HCT116 (cell line): ENCODE data around the gene CCDC73.

Experiments used
- POLR2A ChIP-seq: IDR thresholded peaks from 2 replicates; pipeline ENCODE4 v1.7.0; 2011; ENCODE audit warnings: borderline replicate concordance; ENCODE audit not compliant: insufficient read depth, insufficient read length; ENCODE audit errors: extremely low read depth
- POLR2AphosphoS5 ChIP-seq: IDR thresholded peaks from 2 replicates; pipeline ENCODE4 v1.6.1; 2011; ENCODE audit warnings: mild to moderate bottlenecking, low read depth, low read length, moderate library complexity
- RAD21 ChIP-seq: IDR thresholded peaks from 2 replicates; pipeline ENCODE4 v1.6.1; 2012; ENCODE audit warnings: low read depth, mild to moderate bottlenecking
- SP1 ChIP-seq: IDR thresholded peaks from 2 replicates; pipeline ENCODE4 v1.6.1; 2012; ENCODE audit warnings: low read depth
- YY1 ChIP-seq: IDR thresholded peaks from 2 replicates; pipeline ENCODE4 v1.6.1; 2011; ENCODE audit warnings: low read length, low read depth, moderate library complexity, mild to moderate bottlenecking; ENCODE audit not compliant: insufficient replicate concordance; ENCODE audit errors: extremely low read depth
- TF ChIP-seq, protein P1 (sequence below), 3 experiments: fragments of 200-600 bp in 1 of 3; sonication (generic) in 1 of 3; IDR thresholded peaks in 2 of 3; conservative IDR thresholded peaks in 1 of 3; 2 replicates each; pipeline ENCODE4 v1.5.1; 2012 to 2017; ENCODE audit warnings: low read depth in 2 of 3, low read length in 2 of 3, antibody characterized with exemption in 1 of 3, borderline replicate concordance in 1 of 3, control low read depth in 1 of 3, mild to moderate bottlenecking in 1 of 3, mixed read lengths in 1 of 3, mixed run types in 1 of 3, moderate library complexity in 1 of 3; ENCODE audit not compliant: insufficient read depth in 1 of 3
- TF ChIP-seq, protein P2 (sequence below): IDR thresholded peaks from 2 replicates; pipeline ENCODE4 v1.6.1; 2011; ENCODE audit warnings: mild to moderate bottlenecking, low read length, moderate library complexity; ENCODE audit not compliant: insufficient replicate concordance; ENCODE audit errors: extremely low read depth
- TF ChIP-seq, protein P3 (sequence below): IDR thresholded peaks from 2 replicates; pipeline ENCODE4 v1.6.1; 2012

DNA sequence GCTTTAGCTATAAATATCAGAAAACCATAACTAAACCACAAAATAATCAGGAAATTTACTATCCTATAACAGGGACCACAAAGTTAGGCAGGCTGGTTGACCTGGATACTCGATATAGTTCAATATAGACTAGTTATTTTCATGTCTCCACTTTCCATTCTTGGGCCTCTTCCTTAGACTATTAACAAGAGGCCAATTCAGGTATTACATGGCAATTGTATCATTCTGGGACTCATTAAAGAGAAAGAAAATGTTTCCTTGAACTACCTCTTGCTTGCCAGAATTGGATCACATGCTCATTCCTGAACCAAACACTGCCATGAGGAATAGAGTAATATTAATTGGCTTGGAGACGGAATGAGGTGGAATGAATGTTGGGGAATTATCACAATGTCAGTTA lies 134.8 kb downstream of the CCDC73 start:
- TF ChIP-seq, protein P1, sequence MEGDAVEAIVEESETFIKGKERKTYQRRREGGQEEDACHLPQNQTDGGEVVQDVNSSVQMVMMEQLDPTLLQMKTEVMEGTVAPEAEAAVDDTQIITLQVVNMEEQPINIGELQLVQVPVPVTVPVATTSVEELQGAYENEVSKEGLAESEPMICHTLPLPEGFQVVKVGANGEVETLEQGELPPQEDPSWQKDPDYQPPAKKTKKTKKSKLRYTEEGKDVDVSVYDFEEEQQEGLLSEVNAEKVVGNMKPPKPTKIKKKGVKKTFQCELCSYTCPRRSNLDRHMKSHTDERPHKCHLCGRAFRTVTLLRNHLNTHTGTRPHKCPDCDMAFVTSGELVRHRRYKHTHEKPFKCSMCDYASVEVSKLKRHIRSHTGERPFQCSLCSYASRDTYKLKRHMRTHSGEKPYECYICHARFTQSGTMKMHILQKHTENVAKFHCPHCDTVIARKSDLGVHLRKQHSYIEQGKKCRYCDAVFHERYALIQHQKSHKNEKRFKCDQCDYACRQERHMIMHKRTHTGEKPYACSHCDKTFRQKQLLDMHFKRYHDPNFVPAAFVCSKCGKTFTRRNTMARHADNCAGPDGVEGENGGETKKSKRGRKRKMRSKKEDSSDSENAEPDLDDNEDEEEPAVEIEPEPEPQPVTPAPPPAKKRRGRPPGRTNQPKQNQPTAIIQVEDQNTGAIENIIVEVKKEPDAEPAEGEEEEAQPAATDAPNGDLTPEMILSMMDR (IDR thresholded peaks at IDR 0.05 in 2 of 3, conservative IDR thresholded peaks at IDR 0.05 in 1 of 3; ENCODE audit: borderline replicate concordance in 1 of 3, insufficient read depth in 1 of 3, low read depth in 2 of 3, low read length in 2 of 3): no peak; a peak in 1 of 6 replicates
- no peak for TF ChIP-seq POLR2A
- TF ChIP-seq YY1: no peak
- TF ChIP-seq RAD21: no peak
- TF ChIP-seq SP1: no peak
- no peak for TF ChIP-seq POLR2AphosphoS5
- TF ChIP-seq, protein P2, sequence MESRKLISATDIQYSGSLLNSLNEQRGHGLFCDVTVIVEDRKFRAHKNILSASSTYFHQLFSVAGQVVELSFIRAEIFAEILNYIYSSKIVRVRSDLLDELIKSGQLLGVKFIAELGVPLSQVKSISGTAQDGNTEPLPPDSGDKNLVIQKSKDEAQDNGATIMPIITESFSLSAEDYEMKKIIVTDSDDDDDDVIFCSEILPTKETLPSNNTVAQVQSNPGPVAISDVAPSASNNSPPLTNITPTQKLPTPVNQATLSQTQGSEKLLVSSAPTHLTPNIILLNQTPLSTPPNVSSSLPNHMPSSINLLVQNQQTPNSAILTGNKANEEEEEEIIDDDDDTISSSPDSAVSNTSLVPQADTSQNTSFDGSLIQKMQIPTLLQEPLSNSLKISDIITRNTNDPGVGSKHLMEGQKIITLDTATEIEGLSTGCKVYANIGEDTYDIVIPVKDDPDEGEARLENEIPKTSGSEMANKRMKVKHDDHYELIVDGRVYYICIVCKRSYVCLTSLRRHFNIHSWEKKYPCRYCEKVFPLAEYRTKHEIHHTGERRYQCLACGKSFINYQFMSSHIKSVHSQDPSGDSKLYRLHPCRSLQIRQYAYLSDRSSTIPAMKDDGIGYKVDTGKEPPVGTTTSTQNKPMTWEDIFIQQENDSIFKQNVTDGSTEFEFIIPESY: no peak
- TF ChIP-seq, protein P3, sequence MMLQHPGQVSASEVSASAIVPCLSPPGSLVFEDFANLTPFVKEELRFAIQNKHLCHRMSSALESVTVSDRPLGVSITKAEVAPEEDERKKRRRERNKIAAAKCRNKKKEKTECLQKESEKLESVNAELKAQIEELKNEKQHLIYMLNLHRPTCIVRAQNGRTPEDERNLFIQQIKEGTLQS: no peak
